H9 (cell line): ENCODE data around the gene KIR2DL4. TPM values are rescaled to one million over a fixed set of nuclear protein-coding genes. Genes with fewer than 3 reads are reported as not detected.

Experiments used
- DNase-seq: peaks from one replicate; pipeline ENCODE4 v3.0.0-alpha.2; 2017
- H2AFZ ChIP-seq: one replicate; pipeline ENCODE4 v1.6.1; 2013; ENCODE audit warnings: mild to moderate bottlenecking, low read length, control low read depth, moderate library complexity
- H2AK5ac ChIP-seq: 2 replicates; pipeline ENCODE4 v1.6.1; 2013; ENCODE audit warnings: low read length, control low read depth, mixed read lengths; ENCODE audit not compliant: insufficient read length
- H2BK120ac ChIP-seq: one replicate; pipeline ENCODE4 v1.6.1; 2013; ENCODE audit warnings: low read depth, mild to moderate bottlenecking, low read length, control low read depth, inconsistent platforms; ENCODE audit not compliant: poor library complexity, severe bottlenecking
- H2BK12ac ChIP-seq: 2 replicates; pipeline ENCODE4 v1.6.1; 2013; ENCODE audit warnings: low read length, control low read depth, mixed read lengths, low read depth; ENCODE audit not compliant: insufficient read length
- H2BK15ac ChIP-seq: 2 replicates; pipeline ENCODE4 v1.6.1; 2013; ENCODE audit warnings: low read depth, low read length, control low read depth
- H2BK20ac ChIP-seq: one replicate; pipeline ENCODE4 v1.6.1; 2013; ENCODE audit warnings: low read depth, mild to moderate bottlenecking, low read length, control low read depth, inconsistent platforms; ENCODE audit not compliant: poor library complexity, severe bottlenecking
- H2BK5ac ChIP-seq: 2 replicates; pipeline ENCODE4 v1.6.1; 2013; ENCODE audit warnings: low read length, control low read depth, mixed read lengths; ENCODE audit not compliant: insufficient read length
- H3K14ac ChIP-seq: 2 replicates; pipeline ENCODE4 v1.6.1; 2013; ENCODE audit warnings: low read length, control low read depth; ENCODE audit not compliant: insufficient read depth
- H3K18ac ChIP-seq: 2 replicates; pipeline ENCODE4 v1.6.1; 2013; ENCODE audit warnings: low read depth, mild to moderate bottlenecking, mixed read lengths, low read length, control low read depth; ENCODE audit not compliant: insufficient read length
- H3K23ac ChIP-seq: 2 replicates; pipeline ENCODE4 v1.6.1; 2013; ENCODE audit warnings: low read length, control low read depth, mixed read lengths, low read depth; ENCODE audit not compliant: insufficient read length
- H3K23me2 ChIP-seq: 2 replicates; pipeline ENCODE4 v1.6.1; 2013; ENCODE audit warnings: low read depth, mild to moderate bottlenecking, mixed read lengths, low read length, control low read depth; ENCODE audit not compliant: insufficient read length, poor library complexity, severe bottlenecking
- H3K27ac ChIP-seq: 2 replicates; pipeline ENCODE4 v1.5.1; 2013; ENCODE audit warnings: low read length, control low read depth, mixed read lengths, low read depth; ENCODE audit not compliant: insufficient read length
- H3K27me3 ChIP-seq: 2 replicates; pipeline ENCODE4 v1.6.1; 2013; ENCODE audit warnings: low read length, control low read depth, inconsistent platforms; ENCODE audit not compliant: insufficient read depth
- H3K4ac ChIP-seq: 2 replicates; pipeline ENCODE4 v1.6.1; 2013; ENCODE audit warnings: low read depth, mild to moderate bottlenecking, control low read depth, inconsistent platforms, low read length, moderate library complexity
- H3K4me1 ChIP-seq: 2 replicates; pipeline ENCODE4 v1.6.1; 2013; ENCODE audit warnings: low read length, control low read depth, inconsistent platforms; ENCODE audit not compliant: insufficient read depth
- H3K4me2 ChIP-seq: 2 replicates; pipeline ENCODE4 v1.6.1; 2013; ENCODE audit warnings: low read length, control low read depth, mixed read lengths; ENCODE audit not compliant: insufficient read length, insufficient read depth
- H3K56ac ChIP-seq: 2 replicates; pipeline ENCODE4 v1.6.1; 2013; ENCODE audit warnings: low read depth, mild to moderate bottlenecking, mixed read lengths, low read length, control low read depth; ENCODE audit not compliant: insufficient read length
- H3K79me1 ChIP-seq: 2 replicates; pipeline ENCODE4 v1.6.1; 2013; ENCODE audit warnings: low read depth, mild to moderate bottlenecking, moderate library complexity, low read length, control low read depth, inconsistent platforms; ENCODE audit not compliant: insufficient read depth, poor library complexity, severe bottlenecking
- H3K79me2 ChIP-seq: 2 replicates; pipeline ENCODE4 v1.6.1; 2013; ENCODE audit warnings: low read length, control low read depth, inconsistent platforms; ENCODE audit not compliant: insufficient read depth
- H3K9ac ChIP-seq: 2 replicates; pipeline ENCODE4 v1.6.1; 2013; ENCODE audit warnings: low read length, control low read depth, mixed read lengths; ENCODE audit not compliant: insufficient read length; ENCODE audit errors: extremely low read depth
- H3K9me3 ChIP-seq: one replicate; pipeline ENCODE4 v1.6.1; 2013; ENCODE audit warnings: low read depth, low read length, inconsistent platforms; ENCODE audit not compliant: control insufficient read depth
- H3T11ph ChIP-seq: one replicate; pipeline ENCODE4 v1.6.1; 2013; ENCODE audit warnings: mild to moderate bottlenecking, low read length, control low read depth, inconsistent platforms
- H4K20me1 ChIP-seq: one replicate; pipeline ENCODE4 v1.6.1; 2013; ENCODE audit not compliant: control insufficient read depth, insufficient read length, insufficient read depth
- H4K5ac ChIP-seq: 2 replicates; pipeline ENCODE4 v1.6.1; 2013; ENCODE audit warnings: low read depth, mild to moderate bottlenecking, mixed read lengths, low read length, control low read depth; ENCODE audit not compliant: insufficient read length
- H4K8ac ChIP-seq: replicated peaks from 2 replicates; pipeline ENCODE4 v1.6.1; 2013; ENCODE audit warnings: low read length, control low read depth, mixed read lengths, low read depth; ENCODE audit not compliant: insufficient read length
- H4K91ac ChIP-seq: 2 replicates; pipeline ENCODE4 v1.6.1; 2013; ENCODE audit warnings: low read depth, mild to moderate bottlenecking, moderate library complexity, mixed read lengths, low read length, control low read depth; ENCODE audit not compliant: insufficient read length
- H3K27ac Mint-ChIP-seq, 3 experiments: 2 replicates in 2 of 3; 3 replicates in 1 of 3; pipeline ENCODE4 v1.8.0; 2020 to 2021; ENCODE audit warnings: mixed read lengths in 3 of 3, mild to moderate bottlenecking in 1 of 3, moderate library complexity in 1 of 3
- H3K27me3 Mint-ChIP-seq: 2 replicates; pipeline ENCODE4 v1.8.0; 2021; ENCODE audit warnings: low read depth, mild to moderate bottlenecking, moderate library complexity, mixed read lengths
- H3K36me3 Mint-ChIP-seq, 3 experiments: 2 replicates in 2 of 3; 3 replicates in 1 of 3; pipeline ENCODE4 v1.8.0; 2020 to 2021; ENCODE audit warnings: low read depth in 3 of 3, mixed read lengths in 3 of 3; ENCODE audit not compliant: insufficient read depth in 1 of 3
- H3K4me1 Mint-ChIP-seq, 2 experiments: 2 replicates each; pipeline ENCODE4 v1.8.0; 2020; ENCODE audit warnings: mixed read lengths in 2 of 2
- H3K4me3 Mint-ChIP-seq, 2 experiments: 2 replicates in 1 of 2; 3 replicates in 1 of 2; pipeline ENCODE4 v1.8.0; 2020 to 2021; ENCODE audit warnings: mild to moderate bottlenecking in 2 of 2, mixed read lengths in 2 of 2, moderate library complexity in 1 of 2
- H3K9me3 Mint-ChIP-seq, 2 experiments: 2 replicates in 1 of 2; 3 replicates in 1 of 2; pipeline ENCODE4 v1.8.0; 2020; ENCODE audit warnings: mild to moderate bottlenecking in 2 of 2, mixed read lengths in 2 of 2, moderate library complexity in 1 of 2
- WGBS: extraction: QIAGEN DNeasy Blood & Tissue Kit; methylation state at CpG from one replicate; pipeline ENCODE4 v1.1.7; 2013; ENCODE audit warnings: missing lambda C conversion rate, low lambda C conversion rate, mixed read lengths; ENCODE audit not compliant: insufficient read length; ENCODE audit errors: extremely low coverage; 5-methylcytosine and 5-hydroxymethylcytosine counted together
- total RNA-seq: library from RNA; stranded (reverse); gene quantifications from 2 replicates; pipeline ENCODE4 v1.2.1, GENCODE V29; 2021
- TF ChIP-seq, protein P1 (sequence below): fragments of 200-600 bp; sonication (generic); conservative IDR thresholded peaks from 3 replicates; pipeline ENCODE4 v1.8.0; 2021; ENCODE audit warnings: antibody characterized with exemption, mild to moderate bottlenecking

The KIR2DL4 gene
- total RNA-seq, 1 experiment from 2014 or later, result not detected

DNA sequence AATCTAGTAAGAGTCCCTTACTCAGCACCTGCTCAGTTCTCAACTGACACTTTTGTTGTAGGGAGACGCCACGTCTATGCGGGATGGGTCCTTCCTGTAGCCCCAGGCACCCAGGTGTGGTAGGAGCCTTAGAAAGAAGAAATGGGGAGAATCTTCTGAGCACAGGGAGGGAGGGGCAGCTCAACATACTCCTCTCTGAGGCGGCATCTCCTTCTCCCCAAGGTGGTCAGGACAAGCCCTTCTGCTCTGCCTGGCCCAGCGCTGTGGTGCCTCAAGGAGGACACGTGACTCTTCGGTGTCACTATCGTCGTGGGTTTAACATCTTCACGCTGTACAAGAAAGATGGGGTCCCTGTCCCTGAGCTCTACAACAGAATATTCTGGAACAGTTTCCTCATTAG, 1.2 kb downstream of the KIR2DL4 start:
- Histone ChIP-seq H2BK5ac (no peak overlapping the region), H3K79me1 (no peaks in the 10 kb centered on the region), H3T11ph (no peak overlapping the region), H3K14ac (no peak overlapping the region), H4K5ac (no peak overlapping the region), H2BK12ac (no peak overlapping the region), H3K79me2 (no peaks in the 10 kb centered on the region), H2AK5ac (no peak overlapping the region), H3K27me3 (no peaks in the 10 kb centered on the region), H3K9ac (no peak overlapping the region), H4K20me1 (no peaks in the 10 kb centered on the region), H2BK20ac (no peak overlapping the region), H2BK120ac (no peak overlapping the region), H4K8ac (no peak overlapping the region), H3K27ac (no peak overlapping the region), H2BK15ac (no peak overlapping the region), H3K9me3 (peaks cover 84% of the 10 kb centered on the region), H3K23ac (no peak overlapping the region), H4K91ac (no peak overlapping the region), H2AFZ (no peak overlapping the region), H3K4me2 (no peak overlapping the region), H3K18ac (no peak overlapping the region), H3K4me1 (no peaks in the 10 kb centered on the region), H3K4ac (no peak overlapping the region), H3K23me2 (no peaks in the 10 kb centered on the region), H3K56ac (no peak overlapping the region)
- TF ChIP-seq, protein P1, sequence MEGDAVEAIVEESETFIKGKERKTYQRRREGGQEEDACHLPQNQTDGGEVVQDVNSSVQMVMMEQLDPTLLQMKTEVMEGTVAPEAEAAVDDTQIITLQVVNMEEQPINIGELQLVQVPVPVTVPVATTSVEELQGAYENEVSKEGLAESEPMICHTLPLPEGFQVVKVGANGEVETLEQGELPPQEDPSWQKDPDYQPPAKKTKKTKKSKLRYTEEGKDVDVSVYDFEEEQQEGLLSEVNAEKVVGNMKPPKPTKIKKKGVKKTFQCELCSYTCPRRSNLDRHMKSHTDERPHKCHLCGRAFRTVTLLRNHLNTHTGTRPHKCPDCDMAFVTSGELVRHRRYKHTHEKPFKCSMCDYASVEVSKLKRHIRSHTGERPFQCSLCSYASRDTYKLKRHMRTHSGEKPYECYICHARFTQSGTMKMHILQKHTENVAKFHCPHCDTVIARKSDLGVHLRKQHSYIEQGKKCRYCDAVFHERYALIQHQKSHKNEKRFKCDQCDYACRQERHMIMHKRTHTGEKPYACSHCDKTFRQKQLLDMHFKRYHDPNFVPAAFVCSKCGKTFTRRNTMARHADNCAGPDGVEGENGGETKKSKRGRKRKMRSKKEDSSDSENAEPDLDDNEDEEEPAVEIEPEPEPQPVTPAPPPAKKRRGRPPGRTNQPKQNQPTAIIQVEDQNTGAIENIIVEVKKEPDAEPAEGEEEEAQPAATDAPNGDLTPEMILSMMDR, result no peak
- H3K4me3 Mint-ChIP-seq, result no peak overlapping the region
- no peak for DNase-seq
- WGBS, result no CpG with 5 or more reads among the region's 10 CpGs
- H3K27me3 Mint-ChIP-seq, result peaks cover 6% of the 10 kb centered on the region
- H3K9me3 Mint-ChIP-seq, result peaks cover 80 to 83% of the 10 kb centered on the region in 2 experiments
- H3K36me3 Mint-ChIP-seq, result peaks cover 16 to 51% (median 18%) of the 10 kb centered on the region in 3 experiments; a peak in 6 of 7 replicates
- H3K4me1 Mint-ChIP-seq, result no peaks in the 10 kb centered on the region
- no peak overlapping the region for H3K27ac Mint-ChIP-seq
